ENCODE results near the gene PORCN.

DNA sequence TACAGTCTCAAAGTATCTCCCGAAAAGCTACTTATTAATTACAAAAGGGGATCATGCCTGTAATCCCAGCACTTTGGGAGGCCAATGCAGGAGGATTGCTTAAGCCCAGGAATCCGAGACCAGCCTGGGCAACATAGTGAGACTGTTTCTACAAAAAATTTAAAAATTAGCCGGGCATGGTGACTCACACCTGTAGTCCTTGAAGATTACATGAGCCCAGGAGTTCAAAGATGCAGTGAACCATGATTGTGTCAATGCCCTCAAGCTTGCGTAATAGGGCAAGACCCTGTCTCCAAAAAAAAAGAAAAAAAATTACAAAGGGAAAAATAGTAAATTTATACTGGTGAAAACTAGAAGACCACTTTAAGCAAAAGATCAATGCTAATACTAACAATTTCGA, 3.3 kb upstream of the PORCN start:
- no peak for TF ChIP-seq EZH2 (IDR thresholded peaks at IDR 0.05)
- no peak for TF ChIP-seq POLR2AphosphoS5 (IDR thresholded peaks at IDR 0.05; ENCODE audit: borderline replicate concordance, low read depth, low read length)
